BLaER1 treated with 17β-estradiol and CSF1 and Interleukin-3, amounts not matched to agents 10 nM and 100 nM (cell line): ENCODE measurements around the gene OR14I1.

ENCODE experiments used
- H3K27ac ChIP-seq, 11 experiments: shearing (Covaris generic); formaldehyde crosslinking; 2 replicates each; pipeline ENCODE4 v1.8.1; 2022
- H3K27me3 ChIP-seq, 11 experiments: shearing (Covaris generic); formaldehyde crosslinking; 2 replicates each; pipeline ENCODE4 v1.8.1; 2022
- H3K36me3 ChIP-seq, 11 experiments: shearing (Covaris generic); formaldehyde crosslinking; 2 replicates each; pipeline ENCODE4 v1.8.1; 2022
- H3K4me1 ChIP-seq, 10 experiments: shearing (Covaris generic); formaldehyde crosslinking; 2 replicates each; pipeline ENCODE4 v1.8.1; 2022
- H3K4me2 ChIP-seq, 11 experiments: shearing (Covaris generic); formaldehyde crosslinking; 2 replicates each; pipeline ENCODE4 v1.8.1; 2022
- H3K4me3 ChIP-seq, 10 experiments: shearing (Covaris generic); formaldehyde crosslinking; 2 replicates each; pipeline ENCODE4 v1.8.1; 2022
- H3K9ac ChIP-seq, 11 experiments: shearing (Covaris generic); formaldehyde crosslinking; 2 replicates each; pipeline ENCODE4 v1.8.1; 2022
- H3K9me3 ChIP-seq, 11 experiments: shearing (Covaris generic); formaldehyde crosslinking; replicated peaks in 1 of 11; 2 replicates each; pipeline ENCODE4 v1.8.1; 2022
- H4K20me1 ChIP-seq, 11 experiments: shearing (Covaris generic); formaldehyde crosslinking; 2 replicates each; pipeline ENCODE4 v1.8.1; 2022
- Cebpa-rat ChIP-seq, 11 experiments: shearing (Covaris generic); IDR thresholded peaks; 2 replicates each; pipeline ENCODE4 v1.8.1; 2022

Gene OR14I1

DNA sequence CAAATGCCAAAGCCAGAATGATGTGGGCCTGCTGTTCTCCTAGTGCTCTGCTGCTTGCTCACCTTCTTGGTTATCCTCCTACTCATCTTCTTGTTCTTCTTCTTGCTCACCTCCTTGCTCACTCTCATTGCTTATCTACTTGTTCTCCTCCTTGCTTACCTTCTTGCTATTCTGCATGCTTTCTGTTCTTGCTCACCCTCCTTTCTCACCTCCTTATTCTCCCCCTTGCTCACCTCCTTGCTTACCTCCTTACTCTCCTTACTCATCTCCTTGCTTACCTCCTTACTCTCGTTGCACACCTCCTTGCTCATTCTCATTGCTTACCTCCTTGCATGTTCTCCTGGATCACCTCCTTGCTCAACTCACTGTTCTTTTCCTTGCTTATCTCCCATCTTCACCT, at the start of gene OR14I1:
Gene OR14I1 (minus strand): TSS at position 53 of the 400 bp plus-strand sequence.
- H4K20me1 ChIP-seq: no peaks in the 10 kb centered on the region
- peaks cover 0 to 10% (median 0%) of the 10 kb centered on the region in 11 experiments; a peak in 5 of 22 replicates for H3K9me3 ChIP-seq

GRCh38 chr1:248751635-248752034, 49.1 kb upstream of the OR14I1 start:
- Histone ChIP-seq H3K36me3 (no peaks in the 10 kb centered on the region), H3K27me3 (no peaks in the 10 kb centered on the region), H3K4me1 (peaks cover 0 to 23% (median 17%) of the 10 kb centered on the region in 10 experiments; a peak in 14 of 20 replicates), H4K20me1 (no peaks in the 10 kb centered on the region), H3K9me3 (peaks cover 7 to 26% (median 13%) of the 10 kb centered on the region in 11 experiments), H3K9ac (no peak overlapping the region), H3K4me2 (peak overlapping the region in 9 of 11 experiments; percentile 14 to 69 (median 48); a peak in 17 of 22 replicates), H3K27ac (no peak overlapping the region), H3K4me3 (no peak overlapping the region)
- TF ChIP-seq Cebpa-rat (IDR thresholded peaks at IDR 0.05): no peak

More for the DNA sequence above, at the start of gene OR14I1:
- no peak for TF ChIP-seq Cebpa-rat (IDR thresholded peaks at IDR 0.05)
- Histone ChIP-seq H3K4me1 (peaks cover 0 to 28% (median 0%) of the 10 kb centered on the region in 10 experiments; a peak in 7 of 20 replicates), H3K4me2 (peak within 1 kb of the TSS in 1 of 11 experiments; percentile 20; a peak in 2 of 22 replicates), H3K9ac (no peak within 1 kb of the TSS), H3K36me3 (no peaks in the 10 kb centered on the region), H3K4me3 (no peak within 1 kb of the TSS), H3K27ac (no peak within 1 kb of the TSS), H3K27me3 (no peaks in the 10 kb centered on the region)

DNA sequence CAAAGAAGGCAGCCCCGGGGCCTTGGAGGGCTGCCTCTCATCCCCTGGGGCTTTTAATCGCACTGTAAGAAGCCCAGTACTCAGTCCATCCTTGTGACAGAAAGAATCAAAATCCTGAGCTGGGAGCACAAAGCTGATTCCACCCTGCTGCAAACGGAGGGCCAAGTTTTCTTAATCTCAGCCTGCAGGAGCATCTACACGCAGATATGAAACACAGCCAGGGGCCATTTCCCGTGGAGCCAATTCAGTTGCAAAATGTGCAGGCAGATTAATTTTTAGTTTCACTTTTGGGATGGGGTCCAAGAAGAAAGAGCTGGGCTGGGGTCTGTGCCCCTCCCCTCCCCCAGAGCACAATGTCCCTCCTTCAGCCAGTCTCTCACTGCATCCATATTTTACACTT, 48.6 kb upstream of the OR14I1 start:
- H3K4me2 ChIP-seq: peak overlapping the region; percentile 12 to 69 (median 46); a peak in 18 of 22 replicates
- no peaks in the 10 kb centered on the region for H3K27me3 ChIP-seq
- H3K36me3 ChIP-seq: no peaks in the 10 kb centered on the region
- H3K4me1 ChIP-seq: peaks cover 0 to 23% (median 17%) of the 10 kb centered on the region in 10 experiments; a peak in 14 of 20 replicates
- no peak overlapping the region for H3K4me3 ChIP-seq
- no peaks in the 10 kb centered on the region for H4K20me1 ChIP-seq
- peaks cover 2 to 21% (median 8%) of the 10 kb centered on the region in 11 experiments; a peak in 20 of 22 replicates for H3K9me3 ChIP-seq
- TF ChIP-seq Cebpa-rat (IDR thresholded peaks at IDR 0.05): no peak
- H3K9ac ChIP-seq: peak overlapping the region in 2 of 11 experiments; percentile 28 to 42; a peak in 2 of 22 replicates
- peak overlapping the region in 1 of 11 experiments; percentile 14; a peak in 1 of 22 replicates for H3K27ac ChIP-seq

DNA sequence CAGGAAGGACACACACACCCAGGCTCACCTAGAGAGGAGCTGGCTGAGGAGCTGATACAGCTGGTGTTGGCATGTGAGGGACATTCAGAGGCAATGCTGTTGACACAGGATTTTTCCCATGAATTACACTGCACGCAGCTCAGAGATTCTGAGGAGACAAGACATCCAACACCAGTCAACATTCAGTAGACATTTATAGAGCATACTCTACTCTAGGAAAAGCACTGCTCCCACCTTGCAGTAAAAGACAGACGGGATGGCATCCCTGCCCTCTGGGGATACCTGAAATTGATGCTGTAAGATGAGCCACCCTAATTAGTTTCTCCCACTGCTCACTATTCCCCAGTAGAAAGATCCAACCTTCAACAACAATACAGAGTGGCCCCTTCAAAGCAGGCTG, 47.9 kb upstream of the OR14I1 start:
- Histone ChIP-seq H3K4me3 (no peak overlapping the region), H3K36me3 (no peaks in the 10 kb centered on the region), H3K4me1 (peaks cover 0 to 23% (median 17%) of the 10 kb centered on the region in 10 experiments; a peak in 14 of 20 replicates), H3K9me3 (peaks cover 0 to 14% (median 5%) of the 10 kb centered on the region in 11 experiments; a peak in 9 of 22 replicates), H3K9ac (no peak overlapping the region), H3K4me2 (peak overlapping the region in 9 of 11 experiments; percentile 14 to 69 (median 48); a peak in 15 of 22 replicates), H4K20me1 (no peaks in the 10 kb centered on the region), H3K27me3 (no peaks in the 10 kb centered on the region), H3K27ac (no peak overlapping the region; a peak in 1 of 22 replicates)
- no peak for TF ChIP-seq Cebpa-rat (IDR thresholded peaks at IDR 0.05)

- H3K27ac ChIP-seq: no peak overlapping the region
- H3K4me2 ChIP-seq: no peak overlapping the region
- H3K9ac ChIP-seq: no peak overlapping the region
- TF ChIP-seq Cebpa-rat (IDR thresholded peaks at IDR 0.05): no peak
- peaks cover 0 to 6% (median under 1%) of the 10 kb centered on the region in 11 experiments; a peak in 9 of 22 replicates for H3K9me3 ChIP-seq
- H3K27me3 ChIP-seq: no peaks in the 10 kb centered on the region
- H3K4me3 ChIP-seq: no peak overlapping the region
- no peaks in the 10 kb centered on the region for H4K20me1 ChIP-seq
- H3K36me3 ChIP-seq: no peaks in the 10 kb centered on the region
- peaks cover 0 to 23% (median 17%) of the 10 kb centered on the region in 10 experiments; a peak in 14 of 20 replicates for H3K4me1 ChIP-seq
These were observed 45.6 kb upstream of the OR14I1 start for GRCh38 chr1:248748211-248748610.

DNA sequence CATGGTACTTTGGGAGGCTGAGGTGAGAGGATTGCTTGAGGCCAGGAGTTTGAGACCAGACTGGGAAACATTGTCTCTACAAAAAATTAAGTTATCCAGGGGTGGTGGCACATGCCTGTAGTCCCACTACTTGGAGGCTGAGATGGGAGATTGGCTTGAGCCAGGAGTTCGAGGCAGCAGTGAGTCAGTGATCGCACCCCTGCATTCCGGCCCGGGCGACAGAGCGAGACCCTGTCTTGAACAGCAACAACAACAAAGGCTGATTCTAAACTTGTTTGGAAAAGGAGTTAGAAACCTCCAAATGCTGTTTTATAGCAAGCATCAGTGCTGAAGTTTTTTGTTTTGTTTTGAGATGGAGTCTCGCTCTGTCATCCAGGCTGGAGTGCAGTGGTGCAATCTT, 38.3 kb upstream of the OR14I1 start:
- H3K27me3 ChIP-seq: no peaks in the 10 kb centered on the region
- no peak overlapping the region for H3K9ac ChIP-seq
- no peaks in the 10 kb centered on the region for H3K36me3 ChIP-seq
- no peaks in the 10 kb centered on the region for H4K20me1 ChIP-seq
- H3K9me3 ChIP-seq: peaks cover 5 to 41% (median 21%) of the 10 kb centered on the region in 11 experiments; a peak in 20 of 22 replicates
- TF ChIP-seq Cebpa-rat (IDR thresholded peaks at IDR 0.05): no peak
- H3K4me3 ChIP-seq: no peak overlapping the region
- no peak overlapping the region for H3K27ac ChIP-seq
- H3K4me2 ChIP-seq: no peak overlapping the region
- H3K4me1 ChIP-seq: peaks cover 0 to 11% (median 3%) of the 10 kb centered on the region in 10 experiments; a peak in 5 of 20 replicates

GRCh38 chr1:248739572-248740205, 37.1 kb upstream of the OR14I1 start:
- Histone ChIP-seq H3K27me3 (no peaks in the 10 kb centered on the region), H4K20me1 (no peaks in the 10 kb centered on the region), H3K4me3 (no peak overlapping the region), H3K9me3 (peaks cover 15 to 53% (median 32%) of the 10 kb centered on the region in 11 experiments; a peak in 21 of 22 replicates), H3K27ac (no peak overlapping the region), H3K4me1 (peaks cover 0 to 11% (median 3%) of the 10 kb centered on the region in 10 experiments; a peak in 5 of 20 replicates), H3K9ac (no peak overlapping the region), H3K4me2 (peak overlapping the region in 1 of 11 experiments; percentile 3; a peak in 2 of 22 replicates), H3K36me3 (no peaks in the 10 kb centered on the region)
- TF ChIP-seq Cebpa-rat (IDR thresholded peaks at IDR 0.05): no peak

GRCh38 chr1:248737457-248737856, 34.9 kb upstream of the OR14I1 start:
- Histone ChIP-seq H3K36me3 (no peaks in the 10 kb centered on the region), H3K4me3 (no peak overlapping the region), H3K27me3 (no peaks in the 10 kb centered on the region), H3K4me1 (peaks cover 0 to 11% (median 3%) of the 10 kb centered on the region in 10 experiments; a peak in 5 of 20 replicates), H3K9me3 (peaks cover 21 to 62% (median 46%) of the 10 kb centered on the region in 11 experiments; a peak in 21 of 22 replicates), H4K20me1 (no peaks in the 10 kb centered on the region), H3K9ac (no peak overlapping the region), H3K4me2 (peak overlapping the region in 1 of 11 experiments; percentile 32; a peak in 1 of 22 replicates), H3K27ac (no peak overlapping the region)
- TF ChIP-seq Cebpa-rat (IDR thresholded peaks at IDR 0.05): no peak

DNA sequence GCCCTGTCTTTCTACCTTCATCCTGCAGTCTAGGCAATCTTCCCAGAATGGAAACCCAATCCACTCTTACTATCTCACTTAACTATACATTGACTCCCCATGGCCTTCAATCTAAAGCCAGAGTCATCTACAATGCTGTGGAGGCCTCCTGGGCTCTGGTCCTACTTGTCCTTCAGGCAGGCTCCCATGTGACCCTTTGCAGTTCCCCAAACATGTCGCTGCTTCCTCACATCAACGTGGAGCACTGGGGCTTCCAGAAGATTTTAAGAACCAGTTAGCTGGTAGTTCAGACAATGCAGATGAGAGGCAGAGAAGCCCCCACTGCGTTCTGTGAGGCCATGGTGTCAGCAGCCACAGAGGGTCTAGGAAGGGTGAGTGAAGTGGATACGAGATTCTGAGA, 34.4 kb upstream of the OR14I1 start:
- H3K9ac ChIP-seq: no peak overlapping the region
- H3K27ac ChIP-seq: no peak overlapping the region
- H3K9me3 ChIP-seq: peaks cover 21 to 61% (median 48%) of the 10 kb centered on the region in 11 experiments; a peak in 21 of 22 replicates
- no peaks in the 10 kb centered on the region for H3K36me3 ChIP-seq
- no peak for TF ChIP-seq Cebpa-rat (IDR thresholded peaks at IDR 0.05)
- H3K27me3 ChIP-seq: no peaks in the 10 kb centered on the region
- peaks cover 0 to 11% (median 4%) of the 10 kb centered on the region in 10 experiments; a peak in 7 of 20 replicates for H3K4me1 ChIP-seq
- no peak overlapping the region for H3K4me3 ChIP-seq
- no peaks in the 10 kb centered on the region for H4K20me1 ChIP-seq
- peak overlapping the region in 1 of 11 experiments; percentile 32; a peak in 1 of 22 replicates for H3K4me2 ChIP-seq
